Measurements from ENCODE around the gene OTUB1. TPM values are rescaled to one million over a fixed set of nuclear protein-coding genes. Genes with fewer than 3 reads are reported as not detected.

The OTUB1 gene
- polyA plus RNA-seq, 4 donors, result 67.1 to 112 (median 101) TPM

GRCh38 chr11:63974259-63975143 is 11.7 kb upstream of the OTUB1 start, which contains the start of gene COX8A:
Gene COX8A (plus strand): TSS chr11:63974620. CDS start chr11:63974681, 61 bp downstream.
- peak; percentile 98 to 100 (median 100) for DNase-seq (ENCODE audit: low read depth in 4 of 4, low spot score in 3 of 4)

- DNase-seq (ENCODE audit: low read depth in 4 of 4, low spot score in 3 of 4), result no peak
Observed at GRCh38 chr11:63978551-63979239, 7.5 kb upstream of the OTUB1 start.

- DNase-seq (ENCODE audit: low read depth in 4 of 4, low spot score in 3 of 4), result no peak
Observed at GRCh38 chr11:63979426-63979825, 6.8 kb upstream of the OTUB1 start.

- DNase-seq (ENCODE audit: low read depth in 4 of 4, low spot score in 3 of 4), result no peak
Observed at GRCh38 chr11:63985812-63986155, 454 bp upstream of the OTUB1 start.

- no peak for DNase-seq (ENCODE audit: low read depth in 4 of 4, low spot score in 3 of 4)
Observed at GRCh38 chr11:63986932-63987513, 785 bp downstream of the OTUB1 start.

- DNase-seq (ENCODE audit: low read depth in 4 of 4, low spot score in 3 of 4), result no peak
Observed at GRCh38 chr11:63991558-63991957, 5.3 kb downstream of the OTUB1 start.

- no peak for DNase-seq (ENCODE audit: low read depth in 4 of 4, low spot score in 3 of 4)
Observed at GRCh38 chr11:63993100-63993499, 6.9 kb downstream of the OTUB1 start.

- no peak for DNase-seq (ENCODE audit: low read depth in 4 of 4, low spot score in 3 of 4)
Observed at GRCh38 chr11:63993993-63994392, 7.8 kb downstream of the OTUB1 start.

GRCh38 chr11:63996512-63996911 is 10.3 kb downstream of the OTUB1 start:
- DNase-seq (ENCODE audit: low read depth in 4 of 4, low spot score in 3 of 4), result no peak

GRCh38 chr11:63997104-63997700 is 11.0 kb downstream of the OTUB1 start:
- DNase-seq (ENCODE audit: low read depth in 4 of 4, low spot score in 3 of 4), result no peak

- no peak for DNase-seq (ENCODE audit: low read depth in 4 of 4, low spot score in 3 of 4)
Observed at GRCh38 chr11:63997801-63998337, 11.6 kb downstream of the OTUB1 start.

GRCh38 chr11:63998558-63999348 is 12.5 kb downstream of the OTUB1 start:
- DNase-seq (ENCODE audit: low read depth in 4 of 4, low spot score in 3 of 4), result no peak

GRCh38 chr11:63999349-64000025 is 13.2 kb downstream of the OTUB1 start:
- DNase-seq (ENCODE audit: low read depth in 4 of 4, low spot score in 3 of 4), result no peak

GRCh38 chr11:64000026-64000739 is 13.9 kb downstream of the OTUB1 start:
- DNase-seq (ENCODE audit: low read depth in 4 of 4, low spot score in 3 of 4), result no peak

- no peak for DNase-seq (ENCODE audit: low read depth in 4 of 4, low spot score in 3 of 4)
Observed at GRCh38 chr11:64000740-64001483, 14.7 kb downstream of the OTUB1 start.

GRCh38 chr11:64001484-64002420 is 15.5 kb downstream of the OTUB1 start:
- DNase-seq (ENCODE audit: low read depth in 4 of 4, low spot score in 3 of 4), result no peak

Data from left renal pelvis (tissue), 4 donors.